GM12865 (cell line): ENCODE data around the gene DTD1.
"Not testable (repeated sequence)": the region's sequence is repeated elsewhere in the genome, so short reads cannot be mapped to it uniquely, and the experiment has no call there.

ENCODE experiments used
- DNase-seq: peaks from one replicate; pipeline ENCODE4 v3.0.0; 2010; ENCODE audit warnings: low read depth
- H3K4me3 ChIP-seq: 2 replicates; pipeline ENCODE4 v1.5.1; 2011; ENCODE audit warnings: mild to moderate bottlenecking, low read depth, low read length, control low read depth
- CTCF ChIP-seq: IDR thresholded peaks from 2 replicates; pipeline ENCODE4 v1.5.1; 2011; ENCODE audit warnings: low read length, control low read depth, low read depth, inconsistent platforms; ENCODE audit not compliant: insufficient read depth; ENCODE audit errors: missing control alignments

DTD1 gene

GRCh38 chr20:18778690-18779392, 191.0 kb downstream of the DTD1 start:
- no peak overlapping the region for H3K4me3 ChIP-seq
- DNase-seq = no peak
- no peak for TF ChIP-seq CTCF

DNA sequence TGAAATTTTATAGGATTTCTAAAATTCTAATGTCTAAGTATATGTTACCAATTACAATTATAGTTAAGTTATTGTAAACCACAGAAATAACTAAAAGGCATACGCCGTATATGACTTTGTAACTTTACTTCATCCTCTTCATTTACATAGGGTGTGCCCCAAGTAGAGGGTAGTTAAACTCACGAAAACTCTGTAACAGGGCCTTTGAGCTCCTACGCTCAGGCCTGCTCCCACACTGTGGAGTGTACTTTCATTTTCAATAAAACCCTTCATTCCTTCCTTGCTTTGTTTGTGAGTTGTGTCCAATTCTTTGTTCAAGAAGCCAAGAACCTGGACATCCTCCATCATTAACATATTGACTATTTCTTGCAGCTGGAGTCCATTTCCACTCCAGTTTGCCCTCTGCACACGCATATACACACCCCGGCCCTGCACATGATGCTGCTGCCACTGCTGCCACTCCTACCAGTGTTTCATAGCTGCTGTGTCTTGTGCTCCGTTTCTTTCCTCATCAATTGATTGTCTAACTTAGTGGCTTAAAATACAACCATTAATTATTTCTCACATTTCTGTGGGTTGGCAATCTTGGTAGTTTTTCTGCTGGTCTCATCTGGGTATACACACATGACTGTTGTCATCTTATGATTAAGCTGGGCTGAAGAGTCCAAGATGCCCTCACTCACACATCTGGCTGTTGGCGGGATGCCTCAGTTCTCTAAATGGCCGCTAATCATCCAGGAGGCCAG, 192.7 kb downstream of the DTD1 start:
- no peak for TF ChIP-seq CTCF
- H3K4me3 ChIP-seq = no peak overlapping the region
- DNase-seq = no peak

GRCh38 chr20:18781509-18781908, 193.7 kb downstream of the DTD1 start:
- H3K4me3 ChIP-seq = no peak overlapping the region
- no peak for TF ChIP-seq CTCF
- no peak for DNase-seq

DNA sequence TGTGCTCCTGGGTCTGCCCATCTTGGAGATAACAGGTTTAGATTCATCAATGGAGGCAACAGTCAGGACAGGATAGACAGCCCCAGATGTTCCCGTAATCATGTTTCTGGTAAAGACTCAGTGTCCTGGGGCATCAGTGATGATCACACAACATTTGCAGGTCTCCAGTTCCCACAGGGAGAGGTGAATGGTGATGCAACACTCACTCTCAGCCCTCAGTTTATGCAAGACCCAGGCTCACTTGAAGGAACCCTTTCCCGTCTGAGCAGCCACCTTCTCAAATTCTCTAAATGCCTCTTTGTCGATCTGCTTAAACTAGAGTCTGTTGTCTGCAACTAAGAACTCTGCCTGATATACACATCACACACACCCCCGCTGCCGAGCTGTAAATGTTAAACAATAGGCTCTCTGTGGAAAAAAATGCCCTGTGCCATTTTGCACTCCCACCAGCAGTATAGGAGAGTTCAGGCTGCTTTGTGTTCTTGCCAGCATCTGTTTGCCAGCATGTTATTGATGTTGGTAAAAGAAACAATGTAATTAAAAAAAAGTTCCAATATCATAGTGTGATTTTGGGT, 195.6 kb downstream of the DTD1 start:
- H3K4me3 ChIP-seq = no peak overlapping the region
- no peak for DNase-seq
- TF ChIP-seq CTCF = no peak

- DNase-seq, H3K4me3 ChIP-seq: not testable (repeated sequence)
Observed at GRCh38 chr20:18787046-18787445, 199.2 kb downstream of the DTD1 start.

- TF ChIP-seq CTCF = no peak
- DNase-seq = no peak
- H3K4me3 ChIP-seq = no peak overlapping the region
Observed at GRCh38 chr20:18788021-18788420, 200.2 kb downstream of the DTD1 start.

- no peak overlapping the region for H3K4me3 ChIP-seq
- no peak for DNase-seq
- no peak for TF ChIP-seq CTCF
Observed at GRCh38 chr20:18790787-18791186, 202.9 kb downstream of the DTD1 start.
